Measurements from ENCODE around the gene SLC25A25. TPM values are rescaled to one million over a fixed set of nuclear protein-coding genes. Genes with fewer than 3 reads are reported as not detected.
A peak's percentile ranks its signal among the peaks of the same experiment; 100 is the strongest.

The SLC25A25 gene
- total and polyA plus RNA-seq, 10 of the 15 experiments (the other 5 are each of a cell fraction or from before 2014, with no cell fraction given): 0.04 to 17.1 (median 12.4) TPM; not detected in 1

DNA sequence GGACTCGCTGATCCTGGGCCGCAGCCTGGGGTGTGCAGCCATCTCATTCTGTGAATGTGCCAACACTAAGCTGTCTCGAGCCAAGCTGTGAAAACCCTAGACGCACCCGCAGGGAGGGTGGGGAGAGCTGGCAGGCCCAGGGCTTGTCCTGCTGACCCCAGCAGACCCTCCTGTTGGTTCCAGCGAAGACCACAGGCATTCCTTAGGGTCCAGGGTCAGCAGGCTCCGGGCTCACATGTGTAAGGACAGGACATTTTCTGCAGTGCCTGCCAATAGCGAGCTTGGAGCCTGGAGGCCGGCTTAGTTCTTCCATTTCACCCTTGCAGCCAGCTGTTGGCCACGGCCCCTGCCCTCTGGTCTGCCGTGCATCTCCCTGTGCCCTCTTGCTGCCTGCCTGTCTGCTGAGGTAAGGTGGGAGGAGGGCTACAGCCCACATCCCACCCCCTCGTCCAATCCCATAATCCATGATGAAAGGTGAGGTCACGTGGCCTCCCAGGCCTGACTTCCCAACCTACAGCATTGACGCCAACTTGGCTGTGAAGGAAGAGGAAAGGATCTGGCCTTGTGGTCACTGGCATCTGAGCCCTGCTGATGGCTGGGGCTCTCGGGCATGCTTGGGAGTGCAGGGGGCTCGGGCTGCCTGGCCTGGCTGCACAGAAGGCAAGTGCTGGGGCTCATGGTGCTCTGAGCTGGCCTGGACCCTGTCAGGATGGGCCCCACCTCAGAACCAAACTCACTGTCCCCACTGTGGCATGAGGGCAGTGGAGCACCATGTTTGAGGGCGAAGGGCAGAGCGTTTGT is 39.6 kb downstream of the SLC25A25 start:
- ATAC-seq: no peak
- no peaks in the 10 kb centered on the region for H4K20me1 ChIP-seq (ENCODE audit: control insufficient read depth, insufficient read depth)

More for the DNA sequence above, 39.6 kb downstream of the SLC25A25 start:
- Histone ChIP-seq H3K79me2 (ENCODE audit: control insufficient read depth, insufficient read depth, low read length) (no peaks in the 10 kb centered on the region), H3K4me3 (no peak overlapping the region), H3K4me1 (ENCODE audit: control insufficient read depth, insufficient read depth, low read length) (no peaks in the 10 kb centered on the region), H3K27ac (ENCODE audit: control insufficient read depth, insufficient read depth) (no peak overlapping the region), H3K4me2 (ENCODE audit: control insufficient read depth, insufficient read depth) (no peak overlapping the region), H3K9me3 (replicated peaks; ENCODE audit: control insufficient read depth, insufficient read depth, low read length) (no peaks in the 10 kb centered on the region), H3K27me3 (replicated peaks in 1 of 2; ENCODE audit: control insufficient read depth in 2 of 2, insufficient read depth in 2 of 2, low read length in 1 of 2) (no peaks in the 10 kb centered on the region), H2AFZ (ENCODE audit: control insufficient read depth, low read depth, low read length) (no peak overlapping the region), H3K9ac (ENCODE audit: control insufficient read depth, insufficient read depth, low read length) (no peak overlapping the region), H3K36me3 (ENCODE audit: control insufficient read depth in 2 of 2, insufficient read depth in 2 of 2, low read length in 1 of 2) (peaks cover 13 to 41% of the 10 kb centered on the region in 2 experiments)
- peak; percentile 48; the same call in 1 of the 2 replicates for TF ChIP-seq POLR2A (IDR thresholded peaks at IDR 0.05; ENCODE audit: low read depth, low read length)
- TF ChIP-seq, protein P1, sequence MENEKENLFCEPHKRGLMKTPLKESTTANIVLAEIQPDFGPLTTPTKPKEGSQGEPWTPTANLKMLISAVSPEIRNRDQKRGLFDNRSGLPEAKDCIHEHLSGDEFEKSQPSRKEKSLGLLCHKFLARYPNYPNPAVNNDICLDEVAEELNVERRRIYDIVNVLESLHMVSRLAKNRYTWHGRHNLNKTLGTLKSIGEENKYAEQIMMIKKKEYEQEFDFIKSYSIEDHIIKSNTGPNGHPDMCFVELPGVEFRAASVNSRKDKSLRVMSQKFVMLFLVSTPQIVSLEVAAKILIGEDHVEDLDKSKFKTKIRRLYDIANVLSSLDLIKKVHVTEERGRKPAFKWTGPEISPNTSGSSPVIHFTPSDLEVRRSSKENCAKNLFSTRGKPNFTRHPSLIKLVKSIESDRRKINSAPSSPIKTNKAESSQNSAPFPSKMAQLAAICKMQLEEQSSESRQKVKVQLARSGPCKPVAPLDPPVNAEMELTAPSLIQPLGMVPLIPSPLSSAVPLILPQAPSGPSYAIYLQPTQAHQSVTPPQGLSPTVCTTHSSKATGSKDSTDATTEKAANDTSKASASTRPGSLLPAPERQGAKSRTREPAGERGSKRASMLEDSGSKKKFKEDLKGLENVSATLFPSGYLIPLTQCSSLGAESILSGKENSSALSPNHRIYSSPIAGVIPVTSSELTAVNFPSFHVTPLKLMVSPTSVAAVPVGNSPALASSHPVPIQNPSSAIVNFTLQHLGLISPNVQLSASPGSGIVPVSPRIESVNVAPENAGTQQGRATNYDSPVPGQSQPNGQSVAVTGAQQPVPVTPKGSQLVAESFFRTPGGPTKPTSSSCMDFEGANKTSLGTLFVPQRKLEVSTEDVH (IDR thresholded peaks at IDR 0.05; ENCODE audit: low read depth, partially characterized antibody): no peak
- FAIRE-seq (no peak), DNase-seq (ENCODE audit: low read depth, low spot score) (no peak)
- no TSS peak for BruUV-seq (replicated peaks)
- ChIA-PET CTCF (interaction anchor here (1.0 kb wide), 1 partner anchor 18 kb away, joined by 3 read pairs; no protein-coding TSS in a partner anchor), POLR2A (no interaction called here), SMC1A (ENCODE audit: uncharacterized antibody, unreplicated experiment) (no interaction called here), RAD21 (ENCODE audit: unreplicated experiment) (no interaction called here)
- 87% methylated on average over 18 of the region's 18 CpGs for WGBS (ENCODE audit: insufficient coverage, insufficient replicate concordance, low lambda C conversion rate, missing lambda C conversion rate)
- in situ Hi-C loops (cut with MboI): no loop called here
- intact Hi-C loops (cut with micrococcal nuclease; ENCODE audit: unreplicated experiment): no loop called here

All from GM12878 (cell line).